OCI-LY7 (cell line): Measurements from ENCODE around the gene PFKP. TPM values are rescaled to one million over a fixed set of nuclear protein-coding genes. Genes with fewer than 3 reads are reported as not detected.
A peak's percentile ranks its signal among the peaks of the same experiment; 100 is the strongest.

ENCODE experiments used
- BruUV-seq: library from RNA; stranded (reverse); fragments of 400-500 nt; replicated peaks from 2 replicates; lab custom pipeline; 2021; lab: Mats Ljungman, UMichigan
- CTCF ChIA-PET: fragments of 300-600 bp; sonication (Branson Sonifier 250); formaldehyde crosslinking; loops from one replicate; lab custom pipeline; 2022; ENCODE audit warnings: antibody characterized with exemption; ENCODE audit not compliant: unreplicated experiment; lab: Charles Lee
- POLR2A ChIA-PET: fragments of 300-600 bp; sonication (Branson Sonifier 250); formaldehyde crosslinking; loops from one replicate; lab custom pipeline; 2022; ENCODE audit warnings: antibody characterized with exemption; lab: Charles Lee
- DNase-seq: peaks from one replicate; pipeline ENCODE4 v3.0.0-alpha.2; 2015; ENCODE audit warnings: low spot score
- H2AFZ ChIP-seq: fragments of 200-600 bp; sonication (generic), shearing (Covaris generic); 2 replicates; pipeline ENCODE4 v1.6.1; 2014; ENCODE audit warnings: mild to moderate bottlenecking, antibody characterized with exemption, low read length, moderate library complexity
- H3K27ac ChIP-seq: fragments of 200-600 bp; sonication (generic); 2 replicates; pipeline ENCODE4 v1.5.1; 2014; ENCODE audit warnings: mixed run types, low read depth, mild to moderate bottlenecking, moderate library complexity, low read length, inconsistent platforms; ENCODE audit not compliant: poor library complexity, severe bottlenecking
- H3K36me3 ChIP-seq: fragments of 200-600 bp; sonication (generic); 2 replicates; pipeline ENCODE4 v1.6.1; 2014; ENCODE audit warnings: mild to moderate bottlenecking, antibody characterized with exemption, low read length, moderate library complexity, mixed read lengths; ENCODE audit not compliant: insufficient read depth
- H3K4me1 ChIP-seq: fragments of 200-600 bp; sonication (generic); 2 replicates; pipeline ENCODE4 v1.5.1; 2014; ENCODE audit warnings: mild to moderate bottlenecking, low read length; ENCODE audit not compliant: insufficient read depth, poor library complexity, severe bottlenecking
- H3K4me2 ChIP-seq: fragments of 200-600 bp; sonication (generic); 2 replicates; pipeline ENCODE4 v1.6.1; 2014; ENCODE audit warnings: mild to moderate bottlenecking, low read length
- H3K4me3 ChIP-seq: fragments of 200-600 bp; sonication (generic); 2 replicates; pipeline ENCODE4 v1.5.1; 2014; ENCODE audit warnings: mild to moderate bottlenecking, low read depth, low read length; ENCODE audit not compliant: poor library complexity, severe bottlenecking
- H3K79me2 ChIP-seq: fragments of 200-600 bp; sonication (generic); 2 replicates; pipeline ENCODE4 v1.6.1; 2016; ENCODE audit warnings: low read depth, mild to moderate bottlenecking, low read length, moderate library complexity, mixed read lengths; ENCODE audit not compliant: insufficient read depth
- H3K9me2 ChIP-seq: fragments of 200-600 bp; sonication (generic); 2 replicates; pipeline ENCODE4 v1.6.1; 2016; ENCODE audit warnings: mild to moderate bottlenecking, low read length, mixed read lengths; ENCODE audit not compliant: insufficient read depth
- H3K9me3 ChIP-seq: fragments of 200-600 bp; sonication (generic); 2 replicates; pipeline ENCODE4 v1.6.1; 2014; ENCODE audit warnings: mild to moderate bottlenecking, mixed run types, low read length, mixed read lengths
- H4K20me1 ChIP-seq: fragments of 200-600 bp; sonication (generic); 2 replicates; pipeline ENCODE4 v1.6.1; 2014; ENCODE audit warnings: mild to moderate bottlenecking, antibody characterized with exemption, low read length, moderate library complexity, mixed read lengths; ENCODE audit not compliant: insufficient read depth
- EZH2phosphoT487 ChIP-seq: fragments of 200-600 bp; sonication (generic); IDR thresholded peaks from 2 replicates; pipeline ENCODE4 v1.6.1; 2018; ENCODE audit warnings: low read depth, borderline replicate concordance, mild to moderate bottlenecking, mixed run types, antibody characterized with exemption, low read length, moderate library complexity, mixed read lengths
- intact Hi-C: fragments of 100-400 bp; cut with micrococcal nuclease; formaldehyde crosslinking; loops from one replicate; pipeline ENCODE4 v1.10.0; 2022; ENCODE audit not compliant: unreplicated experiment
- total RNA-seq, 2 experiments: library from RNA; depleted of rRNA in 1 of 2; stranded (reverse); fragments of >200 nt in 1 of 2; shearing (Covaris generic) in 1 of 2; gene quantifications; 2 replicates each; pipeline ENCODE4 v1.2.3, GENCODE V29; 2014 to 2022
- TF ChIP-seq, protein P1 (sequence below): fragments of 200-600 bp; sonication (generic); conservative IDR thresholded peaks from 2 replicates; pipeline ENCODE4 v1.5.1; 2014; ENCODE audit warnings: mild to moderate bottlenecking, antibody characterized with exemption, low read length, moderate library complexity, mixed read lengths

PFKP gene
- total RNA-seq, 2 experiments from 2014 or later = 85.4 to 154 TPM

- no peak for TF ChIP-seq EZH2phosphoT487
- TF ChIP-seq, protein P1, sequence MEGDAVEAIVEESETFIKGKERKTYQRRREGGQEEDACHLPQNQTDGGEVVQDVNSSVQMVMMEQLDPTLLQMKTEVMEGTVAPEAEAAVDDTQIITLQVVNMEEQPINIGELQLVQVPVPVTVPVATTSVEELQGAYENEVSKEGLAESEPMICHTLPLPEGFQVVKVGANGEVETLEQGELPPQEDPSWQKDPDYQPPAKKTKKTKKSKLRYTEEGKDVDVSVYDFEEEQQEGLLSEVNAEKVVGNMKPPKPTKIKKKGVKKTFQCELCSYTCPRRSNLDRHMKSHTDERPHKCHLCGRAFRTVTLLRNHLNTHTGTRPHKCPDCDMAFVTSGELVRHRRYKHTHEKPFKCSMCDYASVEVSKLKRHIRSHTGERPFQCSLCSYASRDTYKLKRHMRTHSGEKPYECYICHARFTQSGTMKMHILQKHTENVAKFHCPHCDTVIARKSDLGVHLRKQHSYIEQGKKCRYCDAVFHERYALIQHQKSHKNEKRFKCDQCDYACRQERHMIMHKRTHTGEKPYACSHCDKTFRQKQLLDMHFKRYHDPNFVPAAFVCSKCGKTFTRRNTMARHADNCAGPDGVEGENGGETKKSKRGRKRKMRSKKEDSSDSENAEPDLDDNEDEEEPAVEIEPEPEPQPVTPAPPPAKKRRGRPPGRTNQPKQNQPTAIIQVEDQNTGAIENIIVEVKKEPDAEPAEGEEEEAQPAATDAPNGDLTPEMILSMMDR = no peak
- Histone ChIP-seq H3K79me2 (no peaks in the 10 kb centered on the region), H3K9me3 (no peaks in the 10 kb centered on the region), H3K36me3 (peaks cover 78% of the 10 kb centered on the region), H4K20me1 (no peaks in the 10 kb centered on the region; the same call in 1 of the 2 replicates), H3K9me2 (no peaks in the 10 kb centered on the region), H2AFZ (no peak overlapping the region), H3K27ac (no peak overlapping the region), H3K4me3 (no peak overlapping the region), H3K4me2 (no peak overlapping the region), H3K4me1 (no peaks in the 10 kb centered on the region)
- CTCF ChIA-PET = no interaction called here
- intact Hi-C loops = no loop called here
- no peak for DNase-seq
- POLR2A ChIA-PET = no interaction called here
- BruUV-seq = no TSS peak
Measured at GRCh38 chr10:3159152-3159551, 91.8 kb downstream of the PFKP start.

DNA sequence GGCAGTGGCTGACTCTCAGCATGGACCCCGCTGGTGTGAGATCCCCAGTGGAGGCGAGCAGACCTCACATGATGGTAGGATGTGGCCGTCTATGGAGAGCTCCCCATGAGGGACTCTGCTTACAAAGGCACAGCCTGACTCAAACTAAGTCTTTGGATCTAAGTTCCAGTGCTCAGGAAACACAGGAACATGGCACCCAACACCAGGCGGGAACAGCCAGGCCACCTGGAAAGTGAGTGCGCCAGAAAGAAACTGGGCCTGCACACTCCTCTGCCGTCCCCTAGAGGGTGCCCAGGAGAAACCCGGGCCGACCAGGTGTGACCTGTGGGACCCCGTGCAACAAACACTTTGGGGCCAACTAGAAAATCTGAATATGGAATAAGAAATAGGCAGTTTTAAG, 95.2 kb downstream of the PFKP start:
- H2AFZ ChIP-seq = no peak overlapping the region
- no peak overlapping the region for H3K4me3 ChIP-seq
- no peak for TF ChIP-seq EZH2phosphoT487
- TF ChIP-seq, protein P1 = peak; percentile 38; the same call in 1 of the 2 replicates
- intact Hi-C loops = no loop called here
- BruUV-seq = no TSS peak
- no peak overlapping the region for H3K4me2 ChIP-seq
- H3K79me2 ChIP-seq = no peaks in the 10 kb centered on the region
- CTCF ChIA-PET = no interaction called here
- H3K9me3 ChIP-seq = no peaks in the 10 kb centered on the region
- H3K4me1 ChIP-seq = no peaks in the 10 kb centered on the region
- DNase-seq = no peak
- no peaks in the 10 kb centered on the region for H4K20me1 ChIP-seq
- no peak overlapping the region for H3K27ac ChIP-seq
- POLR2A ChIA-PET = interaction anchor here (1.0 kb wide), 1 partner anchor 10 kb away, joined by 4 read pairs; the partner anchor contains the start of gene PITRM1
- no peaks in the 10 kb centered on the region for H3K9me2 ChIP-seq
- H3K36me3 ChIP-seq = peaks cover 75% of the 10 kb centered on the region

DNA sequence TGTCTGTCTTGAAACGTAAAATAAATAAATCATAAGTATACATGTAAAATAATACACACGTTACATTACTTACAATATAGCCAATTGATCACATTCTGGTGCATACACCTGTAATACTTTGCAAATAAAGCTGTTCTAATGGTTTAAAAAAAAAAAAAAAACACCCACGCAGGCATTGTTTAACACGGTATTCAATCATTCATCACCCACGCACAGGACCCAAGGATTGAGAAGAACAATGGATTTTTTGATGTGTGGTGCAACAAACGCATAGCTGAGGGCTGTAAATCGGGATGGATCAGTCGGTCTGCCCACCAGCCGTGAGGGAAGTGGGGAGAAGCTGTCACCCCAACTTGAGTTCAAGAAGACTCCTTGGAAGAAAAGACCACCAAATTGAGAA, 96.5 kb downstream of the PFKP start:
- BruUV-seq = no TSS peak
- ChIA-PET CTCF (interaction anchor here (0.9 kb wide), 1 partner anchor 9 kb away, joined by 3 read pairs; the partner anchor contains the start of gene PITRM1), POLR2A (interaction anchor here (0.7 to 2.2 kb wide), 3 partner anchors 8 to 622 kb away, joined by 3 to 5 read pairs (median 4); no protein-coding TSS in a partner anchor)
- Histone ChIP-seq H3K4me1 (no peaks in the 10 kb centered on the region), H3K27ac (no peak overlapping the region), H3K9me2 (no peaks in the 10 kb centered on the region), H2AFZ (no peak overlapping the region), H3K9me3 (no peaks in the 10 kb centered on the region), H3K4me2 (no peak overlapping the region), H3K4me3 (no peak overlapping the region), H4K20me1 (no peaks in the 10 kb centered on the region), H3K36me3 (peaks cover 74% of the 10 kb centered on the region), H3K79me2 (no peaks in the 10 kb centered on the region)
- no peak for DNase-seq
- intact Hi-C loops = no loop called here
- TF ChIP-seq, protein P1 = no peak
- no peak for TF ChIP-seq EZH2phosphoT487
